DND-41 (cell line): ENCODE measurements around the gene PDCD2.

Source experiments
- ATAC-seq: fragments of 200-7000 bp; cut with Tn5 transposase; 3 replicates; pipeline ENCODE4 v1.9.1; 2021; ENCODE audit warnings: low read depth; ENCODE audit not compliant: insufficient read depth
- DNase-seq: peaks from one replicate; pipeline ENCODE4 v3.0.0-alpha.2; 2020
- H2AFZ ChIP-seq: 2 replicates; pipeline ENCODE4 v1.6.0; 2012; ENCODE audit warnings: low read depth, low read length
- H3K27ac ChIP-seq: 2 replicates; pipeline ENCODE4 v1.5.1; 2012; ENCODE audit warnings: low read length, inconsistent platforms
- H3K27me3 ChIP-seq: fragments of 200-600 bp; sonication (generic); 2 replicates; pipeline ENCODE4 v1.6.0; 2012; ENCODE audit warnings: low read length, mild to moderate bottlenecking, inconsistent platforms; ENCODE audit not compliant: insufficient read depth, poor library complexity
- H3K36me3 ChIP-seq: 2 replicates; pipeline ENCODE4 v1.5.1; 2012; ENCODE audit warnings: low read length, inconsistent platforms; ENCODE audit not compliant: insufficient read depth
- H3K4me1 ChIP-seq: 2 replicates; pipeline ENCODE4 v1.5.1; 2012; ENCODE audit warnings: mild to moderate bottlenecking, low read length; ENCODE audit not compliant: insufficient read depth
- H3K4me2 ChIP-seq: 2 replicates; pipeline ENCODE4 v1.6.0; 2012; ENCODE audit warnings: mild to moderate bottlenecking, moderate library complexity, low read length, inconsistent platforms; ENCODE audit not compliant: insufficient read depth
- H3K4me3 ChIP-seq, 2 experiments: fragments of 200-600 bp in 1 of 2; shearing (Covaris generic) in 1 of 2; 2 replicates each; pipeline ENCODE4 v1.5.1; 2012 to 2016; ENCODE audit warnings: inconsistent platforms in 2 of 2, low read length in 2 of 2, mild to moderate bottlenecking in 2 of 2, low read depth in 1 of 2, moderate library complexity in 1 of 2
- H3K79me2 ChIP-seq: 2 replicates; pipeline ENCODE4 v1.6.0; 2012; ENCODE audit warnings: low read length, inconsistent platforms; ENCODE audit not compliant: insufficient read depth
- H3K9ac ChIP-seq: 2 replicates; pipeline ENCODE4 v1.6.0; 2012; ENCODE audit warnings: low read depth, mild to moderate bottlenecking, inconsistent platforms, low read length, moderate library complexity
- H3K9me3 ChIP-seq: 2 replicates; pipeline ENCODE4 v1.5.1; 2012; ENCODE audit warnings: low read length, moderate library complexity, mild to moderate bottlenecking, inconsistent platforms; ENCODE audit not compliant: insufficient read depth, severe bottlenecking
- H4K20me1 ChIP-seq: 2 replicates; pipeline ENCODE4 v1.6.0; 2012; ENCODE audit warnings: low read length; ENCODE audit not compliant: insufficient read depth
- CTCF ChIP-seq: IDR thresholded peaks from 2 replicates; pipeline ENCODE4 v1.5.1; 2012; ENCODE audit warnings: borderline replicate concordance, low read length, moderate library complexity, mild to moderate bottlenecking; ENCODE audit not compliant: poor library complexity, severe bottlenecking; ENCODE audit errors: extremely low read depth
- EZH2 ChIP-seq: IDR thresholded peaks from 3 replicates; pipeline ENCODE4 v1.6.1; 2012; ENCODE audit warnings: borderline replicate concordance, low read depth, mild to moderate bottlenecking, moderate library complexity, low read length, inconsistent platforms; ENCODE audit not compliant: severe bottlenecking

The PDCD2 gene

DNA sequence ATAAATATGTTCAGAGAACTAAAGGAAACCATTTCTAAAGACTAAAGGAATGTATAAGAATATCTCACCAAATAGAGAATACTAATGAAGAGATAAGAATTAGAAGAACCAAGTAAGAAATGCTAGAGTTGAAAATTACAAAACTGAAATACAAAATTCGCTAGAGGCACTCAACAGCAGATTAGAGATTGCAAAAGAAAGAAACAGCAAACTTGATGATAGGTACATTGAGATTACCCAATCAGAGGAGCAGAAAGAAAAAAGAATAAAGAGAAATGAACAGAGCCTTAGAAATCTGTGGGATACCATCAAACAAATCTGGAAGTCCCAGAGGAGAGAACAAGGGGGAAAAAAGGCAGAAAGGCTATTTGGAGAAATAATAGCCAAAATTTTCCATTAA is 6.3 kb upstream of the PDCD2 start:
- Histone ChIP-seq H3K27me3 (no peaks in the 10 kb centered on the region), H3K9me3 (peaks cover 16% of the 10 kb centered on the region), H4K20me1 (no peaks in the 10 kb centered on the region), H3K9ac (no peak overlapping the region), H2AFZ (no peak overlapping the region), H3K4me3 (no peak overlapping the region), H3K27ac (no peak overlapping the region), H3K4me2 (no peak overlapping the region), H3K36me3 (no peaks in the 10 kb centered on the region), H3K4me1 (peaks cover 1% of the 10 kb centered on the region; the same call in 1 of the 2 replicates), H3K79me2 (no peaks in the 10 kb centered on the region)
- ATAC-seq (no peak), DNase-seq (no peak)
- TF ChIP-seq CTCF, result no peak
- TF ChIP-seq EZH2, result no peak

DNA sequence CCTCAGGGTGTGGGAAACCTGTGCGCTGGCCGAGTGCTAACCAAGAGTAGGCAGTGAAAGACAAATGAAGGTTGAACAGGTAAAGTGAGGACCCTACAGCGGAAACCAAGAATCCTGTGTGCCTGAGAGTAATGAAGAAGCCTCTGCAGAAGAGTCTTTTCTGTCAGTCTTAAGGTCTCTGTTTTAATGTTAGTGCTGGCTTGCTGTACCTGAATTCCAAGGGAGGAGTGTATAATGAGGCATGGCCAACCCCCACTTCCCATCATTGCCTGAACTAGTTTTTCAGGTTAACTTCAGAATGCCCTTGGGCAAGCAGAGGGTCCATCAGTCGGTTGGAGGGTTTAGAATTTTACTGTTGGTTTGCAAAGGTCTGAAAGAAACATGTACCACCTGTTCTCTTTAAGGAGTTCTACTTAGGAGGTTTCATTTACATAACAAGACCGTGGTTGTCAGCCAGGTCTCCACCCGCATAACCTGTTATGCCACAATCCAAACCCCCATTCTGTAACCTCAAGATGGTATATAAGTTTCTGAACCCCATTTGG is 589 bp upstream of the PDCD2 start:
- TF ChIP-seq CTCF, result no peak
- no peak for TF ChIP-seq EZH2
- DNase-seq, result no peak
- H3K9ac ChIP-seq, result peak overlapping the region; percentile 88
- H3K27ac ChIP-seq, result peak overlapping the region; percentile 84
- H3K4me2 ChIP-seq, result peak overlapping the region; percentile 80
- H3K9me3 ChIP-seq, result peaks cover 3% of the 10 kb centered on the region
- H2AFZ ChIP-seq, result peak overlapping the region; percentile 97
- H3K36me3 ChIP-seq, result peaks cover 36% of the 10 kb centered on the region
- H3K4me3 ChIP-seq, result peak overlapping the region; percentile 73 to 99
- no peak for ATAC-seq
- H3K4me1 ChIP-seq, result peaks cover 28% of the 10 kb centered on the region
- H4K20me1 ChIP-seq, result peaks cover 9% of the 10 kb centered on the region; the same call in 1 of the 2 replicates
- peaks cover 34% of the 10 kb centered on the region for H3K79me2 ChIP-seq
- H3K27me3 ChIP-seq, result no peaks in the 10 kb centered on the region

- Histone ChIP-seq H3K4me3 (peak overlapping the region; percentile 73 to 99), H3K4me2 (peak overlapping the region; percentile 80), H3K4me1 (peaks cover 28% of the 10 kb centered on the region), H3K9me3 (no peaks in the 10 kb centered on the region), H3K9ac (peak overlapping the region; percentile 88), H3K79me2 (peaks cover 34% of the 10 kb centered on the region), H2AFZ (peak overlapping the region; percentile 72), H3K36me3 (peaks cover 49% of the 10 kb centered on the region), H3K27me3 (no peaks in the 10 kb centered on the region), H4K20me1 (peaks cover 9% of the 10 kb centered on the region; the same call in 1 of the 2 replicates), H3K27ac (peak overlapping the region; percentile 80)
- TF ChIP-seq EZH2, result no peak
- TF ChIP-seq CTCF, result no peak
- DNase-seq (no peak), ATAC-seq (no peak)
These were observed 669 bp downstream of the PDCD2 start for GRCh38 chr6:170583756-170584180.
